ENCODE measurements around the gene ETV5. TPM values are rescaled to one million over a fixed set of nuclear protein-coding genes. Genes with fewer than 3 reads are reported as not detected.

Gene ETV5
- total RNA-seq, 1 donor from 2014 or later, result 29.7 TPM

DNA sequence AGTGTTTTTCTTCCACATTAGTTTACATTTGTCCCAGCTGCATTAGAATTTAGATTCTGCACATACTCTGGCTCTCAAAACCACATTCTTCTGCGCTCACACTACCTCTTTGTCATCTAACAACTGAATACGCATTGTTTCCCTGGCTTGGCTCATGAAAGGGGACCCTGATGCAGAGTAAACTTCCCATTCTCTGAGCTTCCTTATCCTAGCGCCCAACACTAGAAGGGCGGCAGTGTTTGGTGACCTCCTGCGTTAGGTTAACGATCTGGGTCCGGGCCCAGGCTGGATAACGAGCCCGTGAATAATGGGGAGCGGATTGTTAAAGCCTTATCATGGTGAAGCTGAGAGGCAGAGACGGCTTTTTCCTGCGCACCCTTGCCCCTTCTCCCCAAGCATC lies 63.9 kb downstream of the ETV5 start:
- no peak overlapping the region for H3K4me3 Mint-ChIP-seq
- no peak for TF ChIP-seq CTCF (IDR thresholded peaks at IDR 0.05; ENCODE audit: unreplicated experiment)
- H3K27ac Mint-ChIP-seq, result no peak overlapping the region
- H3K4me1 Mint-ChIP-seq, result peaks cover 2% of the 10 kb centered on the region
- H3K36me3 Mint-ChIP-seq, result peaks cover 5% of the 10 kb centered on the region
- H3K9me3 Mint-ChIP-seq, result no peaks in the 10 kb centered on the region
- H3K27me3 Mint-ChIP-seq (ENCODE audit: low read depth), result no peaks in the 10 kb centered on the region
- no peak for DNase-seq (ENCODE audit: low spot score in 2 of 2, unreplicated experiment in 2 of 2)

DNA sequence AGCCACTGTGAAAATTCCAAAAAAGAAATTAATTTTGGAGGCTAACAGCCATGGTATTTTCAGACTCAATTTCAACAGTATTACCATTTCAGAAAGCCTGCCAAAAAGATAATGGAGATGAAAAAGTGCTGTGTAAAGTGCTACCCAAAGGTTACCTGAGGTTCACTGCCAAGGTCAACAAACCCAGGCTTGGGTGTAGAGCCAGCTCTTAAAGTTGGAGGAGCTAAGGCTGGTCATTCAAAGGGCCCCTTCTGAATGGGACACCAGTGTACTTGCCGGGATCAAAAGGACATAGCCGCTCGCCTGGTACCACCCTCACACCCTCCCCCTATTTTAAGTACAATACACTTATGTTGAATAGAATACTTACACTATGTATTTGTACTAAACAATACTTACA lies 64.5 kb downstream of the ETV5 start:
- H3K36me3 Mint-ChIP-seq, result peaks cover 5% of the 10 kb centered on the region
- H3K27ac Mint-ChIP-seq, result no peak overlapping the region
- H3K9me3 Mint-ChIP-seq, result no peaks in the 10 kb centered on the region
- TF ChIP-seq CTCF (IDR thresholded peaks at IDR 0.05; ENCODE audit: unreplicated experiment), result no peak
- no peaks in the 10 kb centered on the region for H3K27me3 Mint-ChIP-seq (ENCODE audit: low read depth)
- H3K4me3 Mint-ChIP-seq, result no peak overlapping the region
- no peak for DNase-seq (ENCODE audit: low spot score in 2 of 2, unreplicated experiment in 2 of 2)
- H3K4me1 Mint-ChIP-seq, result peaks cover 2% of the 10 kb centered on the region

DNA sequence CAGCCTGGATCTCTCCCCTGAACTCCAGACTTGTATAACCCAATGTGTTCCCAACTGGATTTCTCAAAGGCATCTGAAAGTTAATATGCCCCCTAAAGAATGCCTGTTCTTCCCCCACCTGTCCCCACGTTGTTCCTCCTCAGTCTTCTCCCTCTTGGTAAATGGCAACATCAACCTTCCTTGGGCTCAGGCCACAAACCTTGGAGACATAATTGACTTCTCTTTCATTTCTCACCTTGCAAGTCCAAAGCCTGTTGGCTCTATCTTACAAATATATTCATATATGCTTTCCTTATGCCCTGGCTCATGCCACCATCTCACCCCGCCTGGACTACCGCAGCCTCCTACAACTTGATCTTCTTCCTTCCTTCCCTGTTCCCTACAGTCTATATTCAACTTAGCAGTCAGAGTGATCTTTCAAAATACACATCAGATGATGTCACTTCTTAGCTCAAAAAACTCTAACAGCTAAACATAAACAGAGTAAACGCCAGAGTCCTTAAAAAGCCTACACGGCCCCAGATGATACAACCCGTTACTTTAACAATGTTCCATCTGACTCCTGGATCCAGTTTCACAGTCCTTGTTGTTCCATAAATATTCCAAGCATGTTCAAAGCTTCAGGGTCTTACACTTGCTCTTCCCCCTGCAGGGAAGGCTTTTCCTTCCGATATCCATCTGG lies 66.2 kb downstream of the ETV5 start:
- DNase-seq (ENCODE audit: low spot score in 2 of 2, unreplicated experiment in 2 of 2), result no peak
- Mint-ChIP-seq H3K27me3 (ENCODE audit: low read depth) (no peaks in the 10 kb centered on the region), H3K36me3 (peaks cover 3% of the 10 kb centered on the region), H3K4me3 (no peak overlapping the region), H3K9me3 (peaks cover 9% of the 10 kb centered on the region), H3K27ac (no peak overlapping the region), H3K4me1 (peaks cover 2% of the 10 kb centered on the region)
- no peak for TF ChIP-seq CTCF (IDR thresholded peaks at IDR 0.05; ENCODE audit: unreplicated experiment)

- Mint-ChIP-seq H3K4me1 (peaks cover 2% of the 10 kb centered on the region), H3K4me3 (no peak overlapping the region), H3K36me3 (peaks cover 3% of the 10 kb centered on the region), H3K27ac (no peak overlapping the region), H3K27me3 (ENCODE audit: low read depth) (no peaks in the 10 kb centered on the region), H3K9me3 (peaks cover 9% of the 10 kb centered on the region)
- TF ChIP-seq CTCF (IDR thresholded peaks at IDR 0.05; ENCODE audit: unreplicated experiment), result no peak
- no peak for DNase-seq (ENCODE audit: low spot score in 2 of 2, unreplicated experiment in 2 of 2)
Measured at GRCh38 chr3:186042036-186042435, 66.9 kb downstream of the ETV5 start.

DNA sequence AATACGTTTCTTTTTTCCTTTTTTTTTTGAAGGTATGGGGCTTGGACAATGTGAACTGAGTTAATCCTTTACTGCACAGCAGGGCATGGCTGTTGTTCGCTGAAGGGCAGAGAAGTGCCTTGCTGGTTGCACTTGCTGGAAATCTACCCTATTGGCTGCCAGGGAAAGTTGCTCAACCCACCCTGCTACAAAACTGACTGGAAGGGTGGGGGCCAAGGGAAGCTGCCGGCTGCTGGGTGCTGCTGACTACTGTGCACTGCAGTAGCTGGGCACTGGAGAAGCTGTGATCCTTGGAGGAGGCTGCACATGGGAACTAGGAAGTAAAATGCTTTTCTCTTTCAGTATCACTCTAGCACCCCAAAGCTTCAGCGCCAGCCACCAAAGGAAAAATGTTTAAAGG lies 70.5 kb downstream of the ETV5 start:
- peaks cover 9% of the 10 kb centered on the region for H3K9me3 Mint-ChIP-seq
- no peak overlapping the region for H3K27ac Mint-ChIP-seq
- peaks cover 2% of the 10 kb centered on the region for H3K27me3 Mint-ChIP-seq (ENCODE audit: low read depth)
- no peaks in the 10 kb centered on the region for H3K36me3 Mint-ChIP-seq
- H3K4me1 Mint-ChIP-seq, result no peaks in the 10 kb centered on the region
- H3K4me3 Mint-ChIP-seq, result no peak overlapping the region
- DNase-seq (ENCODE audit: low spot score in 2 of 2, unreplicated experiment in 2 of 2), result no peak
- no peak for TF ChIP-seq CTCF (IDR thresholded peaks at IDR 0.05; ENCODE audit: unreplicated experiment)

GRCh38 chr3:186035277-186035676 lies 73.6 kb downstream of the ETV5 start:
- H3K4me1 Mint-ChIP-seq, result no peaks in the 10 kb centered on the region
- H3K9me3 Mint-ChIP-seq, result peaks cover 13% of the 10 kb centered on the region
- H3K36me3 Mint-ChIP-seq, result no peaks in the 10 kb centered on the region
- H3K27ac Mint-ChIP-seq, result no peak overlapping the region
- peaks cover 2% of the 10 kb centered on the region for H3K27me3 Mint-ChIP-seq (ENCODE audit: low read depth)
- H3K4me3 Mint-ChIP-seq, result no peak overlapping the region
- no peak for DNase-seq (ENCODE audit: low spot score in 2 of 2, unreplicated experiment in 2 of 2)
- no peak for TF ChIP-seq CTCF (IDR thresholded peaks at IDR 0.05; ENCODE audit: unreplicated experiment)

Data from mesothelial cell of epicardium (in vitro differentiated cells).